Measurements from ENCODE around the gene DYRK1A. TPM values are rescaled to one million over a fixed set of nuclear protein-coding genes. Genes with fewer than 3 reads are reported as not detected.

DYRK1A gene
- polyA plus RNA-seq, 4 donors, result 58.0 to 75.5 (median 70.0) TPM

DNA sequence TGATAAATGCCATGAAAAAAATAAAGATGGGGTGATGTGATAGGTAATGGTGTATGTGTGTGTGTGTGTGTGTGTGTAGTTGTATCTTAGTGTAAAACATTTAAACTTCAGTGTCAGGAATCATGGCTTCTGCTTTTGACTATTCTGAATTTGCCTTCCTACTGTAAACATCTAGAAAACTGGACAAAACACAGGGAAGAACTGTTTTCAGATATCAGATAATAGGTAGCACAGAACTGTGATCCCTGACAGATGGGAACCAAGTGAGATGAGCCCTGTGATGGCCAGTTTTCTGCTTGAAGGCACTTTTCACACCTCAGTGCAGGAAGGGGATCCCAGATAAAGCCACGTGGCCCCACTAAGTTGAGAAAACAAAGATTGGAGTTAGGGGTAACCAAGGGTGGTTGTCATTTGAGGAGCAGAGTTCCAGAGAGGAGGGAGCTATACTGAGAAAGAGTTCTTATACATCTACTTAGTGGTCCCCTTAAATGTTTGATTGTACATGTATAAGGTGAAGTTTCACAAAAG lies 17.3 kb downstream of the DYRK1A start:
- no peak for DNase-seq (ENCODE audit: low read depth in 4 of 4, low spot score in 3 of 4)

DNA sequence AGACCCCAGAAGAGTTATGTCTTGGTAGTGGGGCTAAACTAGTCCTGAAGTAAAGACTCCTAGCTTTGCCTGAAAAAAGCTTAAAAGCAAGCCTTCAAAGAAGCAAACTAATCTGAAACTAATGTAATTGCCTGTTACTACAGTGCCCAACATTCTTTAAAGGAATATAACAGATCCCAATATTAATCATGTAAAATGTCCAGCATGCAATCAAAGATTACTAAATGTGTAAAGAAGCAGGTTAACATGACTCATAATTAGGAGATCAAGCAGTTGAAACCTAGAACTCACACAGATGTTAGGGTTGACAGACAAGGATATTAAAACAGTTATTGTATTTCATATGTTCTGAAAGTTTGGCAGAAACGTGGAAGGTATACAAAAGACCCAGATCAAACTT lies 17.8 kb downstream of the DYRK1A start:
- no peak for DNase-seq (ENCODE audit: low read depth in 4 of 4, low spot score in 3 of 4)

DNA sequence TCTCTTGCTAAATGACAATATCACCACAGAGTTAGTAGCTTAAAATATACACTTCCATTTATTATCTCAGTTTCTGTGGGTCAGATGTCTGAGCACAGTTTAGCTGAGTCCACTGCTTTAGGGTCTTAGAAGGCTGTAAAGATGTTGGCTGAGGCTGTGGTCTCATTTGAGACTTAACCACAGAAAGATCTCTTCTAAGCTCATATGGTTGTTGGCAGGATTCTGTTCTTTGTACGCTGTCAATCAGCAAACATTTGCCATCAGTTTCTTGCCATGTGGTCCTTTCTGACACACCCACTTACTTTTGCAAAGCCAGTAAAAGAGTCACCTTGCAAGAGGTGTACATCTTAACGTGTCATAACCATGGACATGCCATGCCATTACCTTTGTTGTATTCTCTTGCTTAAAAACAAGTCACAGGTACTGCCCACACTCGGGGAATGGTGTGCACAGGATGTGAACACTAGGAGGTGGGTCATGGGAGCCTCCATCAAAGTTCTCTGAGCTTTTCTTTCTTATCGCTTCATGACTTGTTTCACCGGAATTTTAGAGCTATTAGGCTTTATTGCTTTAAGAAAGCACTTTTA lies 18.7 kb downstream of the DYRK1A start:
- DNase-seq (ENCODE audit: low read depth in 4 of 4, low spot score in 3 of 4), result no peak

DNA sequence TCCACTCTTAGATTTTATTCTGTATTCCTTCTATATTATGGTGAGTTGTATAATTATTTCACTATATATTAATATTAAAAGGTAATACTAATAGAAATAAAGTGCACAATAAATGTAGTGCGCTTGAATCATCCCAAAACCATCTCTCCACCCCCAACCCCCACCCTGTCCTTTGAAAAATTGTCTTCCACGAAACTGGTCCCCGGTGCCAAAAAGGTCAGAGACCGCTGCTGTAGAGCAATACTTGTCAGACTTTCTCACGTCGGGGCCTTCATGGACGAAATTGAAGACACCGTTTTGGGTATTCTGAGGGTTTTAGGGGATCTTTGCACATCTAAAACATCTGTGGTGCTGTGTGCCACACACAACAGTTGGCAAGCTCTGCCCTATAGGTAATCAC lies 19.6 kb downstream of the DYRK1A start:
- DNase-seq (ENCODE audit: low read depth in 4 of 4, low spot score in 3 of 4), result no peak

DNA sequence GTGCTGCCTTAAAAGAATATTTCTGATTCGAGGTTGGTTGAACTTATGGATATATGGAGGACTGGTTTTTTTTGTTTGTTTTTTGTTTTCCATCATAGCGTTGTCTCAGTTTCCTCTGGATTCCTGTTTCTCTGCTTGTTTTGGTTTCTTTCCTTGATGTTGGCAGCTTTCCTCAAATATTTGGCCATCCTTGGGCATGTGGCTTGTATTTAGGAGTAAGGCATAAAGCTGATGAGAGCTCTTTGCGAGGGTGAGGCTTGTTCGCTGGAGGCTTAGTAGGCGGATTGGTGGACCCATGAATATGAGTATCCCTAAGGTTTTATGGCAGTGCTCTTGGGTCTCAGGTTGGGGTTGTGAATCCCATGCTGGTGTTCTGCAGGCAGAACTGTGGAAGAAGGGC lies 22.9 kb downstream of the DYRK1A start:
- no peak for DNase-seq (ENCODE audit: low read depth in 4 of 4, low spot score in 3 of 4)

DNA sequence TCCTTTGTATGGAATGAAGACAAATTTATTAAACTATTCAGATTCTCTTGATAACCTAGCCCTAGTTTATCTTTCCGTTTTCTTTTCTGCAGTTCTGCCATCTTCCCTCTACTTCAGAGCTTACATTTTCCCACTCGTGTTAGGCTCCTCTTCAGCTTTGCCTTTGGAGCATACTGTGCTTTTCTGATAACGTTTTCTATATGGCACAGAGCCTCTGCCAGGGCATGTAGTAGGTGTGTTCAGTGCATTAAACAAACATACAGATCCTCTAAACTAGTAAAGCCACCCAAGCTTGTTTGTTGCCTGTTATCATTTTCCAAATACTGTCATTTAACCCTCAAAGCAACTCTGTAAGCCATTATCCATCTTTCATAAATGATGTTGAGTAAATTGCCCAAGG lies 25.1 kb downstream of the DYRK1A start:
- DNase-seq (ENCODE audit: low read depth in 4 of 4, low spot score in 3 of 4), result no peak

DNA sequence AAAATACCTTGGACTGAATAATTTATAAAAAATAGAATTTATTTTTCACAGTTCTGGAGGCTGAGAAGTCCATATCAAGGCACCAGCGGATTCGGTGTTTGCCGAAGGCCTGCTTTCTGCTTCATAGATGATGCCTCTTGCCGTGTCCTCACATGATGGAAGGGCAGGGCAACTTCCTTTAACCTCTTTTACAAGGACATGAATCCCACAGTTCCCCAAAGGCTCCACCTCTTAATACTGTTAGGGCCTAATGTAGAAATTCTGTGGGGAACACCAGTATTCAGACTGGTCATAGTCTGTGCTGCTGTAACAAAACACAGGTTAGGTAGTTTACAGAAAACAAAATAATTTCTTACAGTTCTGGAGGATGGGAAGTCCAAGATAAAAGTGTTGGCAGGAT lies 25.9 kb downstream of the DYRK1A start:
- no peak for DNase-seq (ENCODE audit: low read depth in 4 of 4, low spot score in 3 of 4)

DNA sequence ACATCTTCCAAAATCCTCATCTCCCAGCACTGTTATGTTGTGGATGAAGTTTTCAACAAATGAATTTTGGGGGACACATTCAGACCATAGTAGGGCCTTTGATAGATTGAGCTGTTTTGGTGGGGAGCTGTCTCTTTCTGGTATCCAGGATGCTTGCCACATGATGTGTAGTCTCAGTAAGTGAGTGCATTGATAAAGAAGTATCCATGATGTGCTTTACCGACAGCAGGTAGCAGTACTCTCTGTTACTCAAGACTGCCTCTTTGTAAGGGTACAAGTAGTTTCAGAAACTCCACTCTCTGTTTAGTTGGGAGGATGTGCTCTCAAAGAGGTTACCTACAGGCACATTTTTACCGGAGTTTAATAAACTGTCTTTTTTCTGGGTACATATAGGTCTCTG lies 26.5 kb downstream of the DYRK1A start:
- DNase-seq (ENCODE audit: low read depth in 4 of 4, low spot score in 3 of 4), result no peak

DNA sequence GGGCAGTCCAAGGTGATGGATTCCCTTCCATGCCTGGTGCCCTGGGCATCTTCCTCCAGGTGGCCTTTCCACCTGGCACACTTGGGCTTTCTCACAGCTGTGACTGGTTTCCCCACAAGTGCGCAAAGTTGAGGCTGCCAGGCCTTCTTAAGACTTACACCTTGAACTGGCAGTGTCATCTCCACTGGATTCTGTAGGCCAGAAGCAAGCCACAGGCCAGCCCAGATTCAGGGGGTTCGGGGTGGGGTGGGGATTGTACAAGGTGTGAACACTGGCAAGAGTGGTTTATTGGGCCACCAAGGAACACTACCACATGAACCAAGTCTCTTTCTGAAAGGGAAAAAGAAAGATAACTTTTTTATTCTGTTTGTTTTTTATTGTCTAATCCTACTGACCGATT lies 27.2 kb downstream of the DYRK1A start:
- no peak for DNase-seq (ENCODE audit: low read depth in 4 of 4, low spot score in 3 of 4)

DNA sequence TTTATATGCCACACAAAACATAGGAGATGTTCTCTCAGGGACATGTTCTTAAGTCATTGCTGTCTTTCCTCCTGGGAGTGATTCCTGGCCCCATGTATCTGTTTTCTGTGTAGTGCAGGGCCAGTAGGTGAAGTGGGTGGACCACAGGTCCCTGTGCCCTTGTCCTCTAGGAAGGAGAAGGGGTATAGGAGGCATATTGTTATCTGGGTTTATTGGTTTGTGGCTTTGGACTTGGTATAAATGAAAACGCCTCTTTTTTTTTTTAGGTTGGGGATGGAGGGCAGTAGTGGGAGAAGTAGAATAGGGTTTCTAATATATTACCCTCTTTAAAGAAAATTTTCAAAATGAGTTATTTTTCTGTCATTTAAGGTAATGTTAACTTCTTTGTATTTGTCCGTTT lies 29.4 kb downstream of the DYRK1A start:
- DNase-seq (ENCODE audit: low read depth in 4 of 4, low spot score in 3 of 4), result no peak

DNA sequence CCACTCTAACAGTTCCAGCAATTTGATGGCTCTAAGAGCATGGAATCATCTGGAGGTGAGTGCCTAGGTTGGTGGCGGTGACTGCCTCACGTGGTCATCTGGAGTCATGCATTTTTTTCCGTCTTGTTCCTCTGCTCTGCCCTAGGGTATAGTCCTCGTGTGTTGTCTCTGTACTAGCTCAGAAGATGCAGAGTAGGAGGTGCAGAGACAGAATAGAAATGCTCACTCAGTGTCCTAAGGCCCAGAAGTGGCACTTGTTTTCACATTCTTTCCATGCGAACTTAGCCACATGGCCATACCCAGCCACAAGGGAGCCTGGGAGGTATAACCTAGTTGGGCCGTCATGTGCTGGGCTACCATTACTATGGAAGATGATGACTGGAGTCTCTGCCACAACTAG lies 30.3 kb downstream of the DYRK1A start:
- no peak for DNase-seq (ENCODE audit: low read depth in 4 of 4, low spot score in 3 of 4)

DNA sequence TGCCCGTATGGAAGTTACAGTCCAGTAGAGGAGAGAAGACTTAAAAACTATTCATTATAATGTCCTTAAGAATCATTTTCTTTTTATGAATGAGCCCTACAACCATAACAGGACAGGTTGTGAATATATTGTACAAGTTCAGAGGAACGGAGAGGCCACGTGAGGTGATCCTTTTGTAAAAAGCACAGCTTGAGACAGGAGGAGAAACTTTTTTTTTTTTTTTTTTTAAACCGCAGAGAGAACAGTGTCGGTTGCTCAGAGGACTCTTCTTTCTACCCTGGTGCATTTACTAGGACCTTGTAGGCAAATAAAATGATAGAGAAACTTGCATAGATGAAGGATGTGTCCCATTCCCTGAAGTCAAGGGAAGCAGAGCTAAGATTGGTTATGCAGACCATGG lies 32.1 kb downstream of the DYRK1A start:
- no peak for DNase-seq (ENCODE audit: low read depth in 4 of 4, low spot score in 3 of 4)

DNA sequence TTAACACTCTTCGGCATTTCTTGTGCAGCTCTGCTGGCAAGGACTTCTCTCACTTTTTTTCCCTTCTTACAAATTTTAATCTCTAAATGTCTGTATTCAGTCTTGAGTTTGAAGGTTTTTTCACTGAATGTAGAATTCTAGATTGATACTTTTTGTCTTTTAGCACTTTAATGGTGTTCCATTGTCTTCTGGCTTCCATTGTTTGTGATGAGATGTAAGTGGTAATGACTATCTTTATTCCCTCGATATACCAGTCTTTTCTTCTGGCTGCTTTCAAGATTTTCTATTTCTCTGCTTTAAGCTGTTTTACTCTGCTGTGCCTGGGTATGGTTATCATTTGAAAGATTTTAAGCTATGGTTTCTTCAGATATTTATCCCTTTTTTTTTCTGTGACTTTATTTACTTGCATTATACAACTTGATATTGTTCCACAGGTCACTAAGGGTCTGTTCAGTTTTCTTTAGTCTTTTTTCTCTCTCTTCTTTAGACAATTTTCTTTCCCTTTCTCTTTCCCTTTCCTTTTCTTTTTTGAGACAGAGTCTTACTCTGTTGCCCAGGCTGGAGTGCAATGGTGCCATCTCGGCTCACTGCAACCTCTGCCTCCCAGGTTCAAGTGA lies 35.8 kb downstream of the DYRK1A start:
- DNase-seq (ENCODE audit: low read depth in 4 of 4, low spot score in 3 of 4), result no peak

DNA sequence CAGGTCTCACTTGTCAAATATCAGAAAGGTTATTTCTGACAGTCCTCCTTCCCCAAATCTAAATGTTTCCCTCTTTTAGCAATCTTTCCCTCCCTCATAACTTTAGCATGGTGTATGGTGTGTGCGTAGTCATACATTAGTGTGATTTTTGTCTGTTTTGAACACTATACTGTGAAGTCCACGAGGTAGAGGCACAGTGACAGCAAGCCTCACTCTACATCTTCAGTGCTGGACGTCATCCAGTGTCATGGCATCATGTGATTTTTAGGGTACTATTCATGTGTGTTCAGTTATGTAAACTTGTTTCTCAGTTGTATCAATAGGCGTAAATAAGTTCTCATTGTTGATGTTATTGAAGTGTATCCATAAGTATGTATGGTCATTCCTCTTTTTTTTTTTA lies 39.1 kb downstream of the DYRK1A start:
- DNase-seq (ENCODE audit: low read depth in 4 of 4, low spot score in 3 of 4), result no peak

DNA sequence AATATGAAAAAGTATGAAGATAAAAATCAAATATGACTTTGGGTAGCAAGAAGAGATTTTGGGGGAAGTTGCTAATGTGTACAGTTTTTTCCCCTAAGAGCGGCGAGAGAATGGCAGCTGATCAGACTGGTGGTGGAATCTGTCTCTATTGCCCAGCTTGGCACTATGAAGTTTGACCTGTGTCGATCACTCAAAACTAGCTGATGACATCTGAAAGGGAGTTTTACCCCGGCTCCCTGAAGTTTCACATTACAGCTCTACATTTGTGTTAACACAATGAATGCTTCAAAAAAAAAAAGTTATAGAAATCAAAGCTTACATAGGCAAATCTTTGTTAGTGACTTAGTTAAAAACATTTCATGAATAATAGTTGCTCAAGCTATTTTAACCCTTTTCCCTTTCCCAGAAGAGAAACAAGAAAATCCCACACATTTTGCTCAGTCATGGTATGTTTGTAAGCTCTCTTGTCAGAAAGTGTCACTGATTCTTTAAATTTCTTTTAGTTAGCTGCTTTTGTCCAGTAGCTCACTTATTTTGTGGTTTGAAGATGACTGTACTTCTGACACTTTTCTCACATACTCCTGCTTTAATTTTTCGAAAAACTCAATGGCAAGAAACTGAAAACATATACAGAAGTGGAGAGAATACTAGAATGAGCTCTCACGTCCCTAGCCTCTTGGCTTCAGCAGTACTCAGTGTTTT lies 41.3 kb downstream of the DYRK1A start:
- DNase-seq (ENCODE audit: low read depth in 4 of 4, low spot score in 3 of 4), result no peak

DNA sequence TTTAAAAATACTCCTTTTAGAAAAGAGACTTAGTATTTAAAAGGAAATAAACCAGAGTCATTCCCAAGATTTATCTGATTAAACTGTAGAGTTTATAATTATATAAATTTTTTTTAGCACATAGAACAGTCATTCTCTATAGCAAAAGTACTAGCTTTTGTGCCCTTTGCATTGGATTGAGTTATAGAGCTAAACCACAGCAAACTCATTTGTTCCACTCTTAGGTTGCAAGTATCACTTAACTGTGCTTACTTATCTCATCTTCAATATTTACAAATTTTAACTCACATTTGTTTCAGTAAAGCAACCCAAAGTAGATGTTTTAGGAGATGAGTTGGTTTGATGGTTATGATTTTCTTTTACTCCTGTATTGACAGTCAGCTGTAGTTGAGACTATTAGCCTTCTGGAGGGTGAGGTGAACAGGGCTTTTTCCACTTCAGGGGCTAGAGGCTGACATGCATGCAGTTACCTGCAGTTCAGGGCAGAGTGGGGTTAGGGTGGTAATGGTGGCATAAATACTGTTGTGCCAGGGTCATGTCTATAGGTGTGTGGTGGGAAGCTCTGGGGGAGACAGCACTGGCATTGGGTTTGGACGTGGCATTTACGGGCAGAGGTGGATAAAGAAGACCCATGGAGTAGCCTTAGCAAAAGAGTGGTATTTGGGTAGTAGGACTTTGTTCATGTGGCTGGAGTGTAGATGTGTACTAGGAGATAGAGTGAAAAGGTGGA lies 42.1 kb downstream of the DYRK1A start:
- no peak for DNase-seq (ENCODE audit: low read depth in 4 of 4, low spot score in 3 of 4)

DNA sequence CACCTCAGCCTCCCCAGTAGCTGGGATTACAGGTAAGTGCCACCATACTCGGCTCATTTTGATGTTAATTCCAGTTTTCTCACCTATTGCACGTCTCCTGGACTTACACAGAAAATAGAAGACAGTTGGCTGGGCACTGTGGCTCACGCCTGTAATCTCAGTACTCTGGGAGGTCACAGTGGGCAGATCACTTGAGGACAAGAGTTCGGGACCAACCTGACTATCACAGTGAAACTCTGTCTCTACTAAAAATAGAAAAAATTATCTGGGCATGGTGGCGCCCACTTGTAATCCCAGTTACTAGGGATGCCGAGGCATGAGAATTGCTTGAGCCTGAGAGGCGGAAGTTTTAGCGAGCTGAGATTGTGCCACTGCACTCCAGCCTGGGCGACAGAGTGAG lies 44.1 kb downstream of the DYRK1A start:
- DNase-seq (ENCODE audit: low read depth in 4 of 4, low spot score in 3 of 4), result no peak

DNA sequence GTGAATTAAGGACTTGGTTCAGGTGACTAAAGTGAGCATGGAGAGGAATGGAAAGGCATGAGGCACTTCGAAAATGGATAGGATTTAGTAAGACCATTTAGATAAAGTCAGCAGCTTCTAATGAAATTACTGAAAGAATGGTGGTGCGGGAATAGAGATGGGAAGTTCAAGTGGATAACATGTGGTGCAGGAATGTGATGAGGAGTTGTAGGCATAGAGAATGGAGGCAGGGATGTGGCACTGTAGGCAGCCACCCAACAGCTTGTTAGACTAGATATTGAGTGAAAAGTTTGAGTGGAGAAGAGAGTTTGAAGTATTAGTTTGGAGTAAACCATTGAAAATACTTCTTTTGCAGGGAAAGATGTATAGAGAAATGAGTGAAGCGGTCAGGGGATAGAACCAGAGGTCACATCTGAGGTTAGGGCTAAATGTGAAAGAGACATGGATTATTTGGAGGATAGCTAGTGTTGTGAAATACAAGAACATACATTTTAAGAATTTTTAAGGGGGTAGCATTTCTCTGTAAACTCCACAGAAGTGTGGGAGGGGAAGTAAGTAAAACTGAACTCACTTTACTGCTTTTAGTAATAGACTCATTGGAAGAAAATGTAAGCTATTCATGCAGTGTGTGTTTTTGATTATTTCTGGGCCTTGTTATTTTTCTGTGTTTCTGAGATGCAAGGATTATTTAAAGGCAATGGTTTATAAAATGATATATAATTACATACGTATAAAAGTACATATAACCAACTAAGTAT lies 46.2 kb downstream of the DYRK1A start:
- DNase-seq (ENCODE audit: low read depth in 4 of 4, low spot score in 3 of 4), result no peak

DNA sequence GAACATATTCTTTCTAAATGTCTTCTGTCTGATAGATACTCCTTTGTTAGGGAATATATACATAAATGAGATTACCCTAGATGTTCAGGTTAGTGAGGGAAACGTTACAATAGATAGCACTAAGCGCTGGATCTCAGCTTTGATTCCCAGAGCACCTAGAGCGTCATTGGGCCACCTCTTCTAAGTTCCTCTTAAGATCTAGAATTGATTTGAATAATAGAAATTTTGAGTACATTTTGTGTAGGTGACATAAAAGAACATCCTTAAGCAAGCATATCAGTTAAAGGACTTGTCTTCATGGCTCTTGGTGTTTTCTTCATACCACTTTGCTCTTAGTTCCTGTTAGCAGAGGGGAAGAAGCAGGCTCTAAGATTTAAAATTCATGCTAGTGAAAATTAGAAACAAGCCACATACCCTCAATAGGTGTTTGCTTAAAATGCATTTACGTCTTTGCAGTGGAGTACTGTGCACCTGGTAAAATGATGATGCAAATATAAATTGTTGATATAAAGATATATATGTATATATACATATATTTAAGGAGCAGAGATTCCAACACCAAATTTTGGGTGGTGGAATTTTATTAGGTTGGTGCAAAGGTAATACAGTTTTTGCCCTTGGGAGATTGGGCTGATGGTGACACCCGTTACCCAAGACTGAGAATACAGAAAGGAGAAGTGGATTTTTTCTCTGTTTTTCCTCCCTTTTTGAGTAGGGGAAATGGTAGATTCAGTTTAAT lies 47.1 kb downstream of the DYRK1A start:
- DNase-seq (ENCODE audit: low read depth in 4 of 4, low spot score in 3 of 4), result no peak

All from left renal pelvis (tissue), 4 donors.